A673 (cell line): ENCODE measurements around the gene C20orf173.

Experiments used
- EZH2 ChIP-seq: fragments of 200-600 bp; sonication (generic); IDR thresholded peaks from 2 replicates; pipeline ENCODE4 v1.6.1; 2017; ENCODE audit warnings: borderline replicate concordance, low read depth, mild to moderate bottlenecking, mixed read lengths, antibody characterized with exemption, low read length; ENCODE audit not compliant: poor library complexity, severe bottlenecking
- TF ChIP-seq, protein P1 (sequence below): fragments of 300-800, 200-600 bp; sonication (generic); conservative IDR thresholded peaks from 2 replicates; pipeline ENCODE4 v1.5.1; 2017; ENCODE audit warnings: low read depth, mild to moderate bottlenecking, antibody characterized with exemption, low read length, moderate library complexity, mixed read lengths

DNA sequence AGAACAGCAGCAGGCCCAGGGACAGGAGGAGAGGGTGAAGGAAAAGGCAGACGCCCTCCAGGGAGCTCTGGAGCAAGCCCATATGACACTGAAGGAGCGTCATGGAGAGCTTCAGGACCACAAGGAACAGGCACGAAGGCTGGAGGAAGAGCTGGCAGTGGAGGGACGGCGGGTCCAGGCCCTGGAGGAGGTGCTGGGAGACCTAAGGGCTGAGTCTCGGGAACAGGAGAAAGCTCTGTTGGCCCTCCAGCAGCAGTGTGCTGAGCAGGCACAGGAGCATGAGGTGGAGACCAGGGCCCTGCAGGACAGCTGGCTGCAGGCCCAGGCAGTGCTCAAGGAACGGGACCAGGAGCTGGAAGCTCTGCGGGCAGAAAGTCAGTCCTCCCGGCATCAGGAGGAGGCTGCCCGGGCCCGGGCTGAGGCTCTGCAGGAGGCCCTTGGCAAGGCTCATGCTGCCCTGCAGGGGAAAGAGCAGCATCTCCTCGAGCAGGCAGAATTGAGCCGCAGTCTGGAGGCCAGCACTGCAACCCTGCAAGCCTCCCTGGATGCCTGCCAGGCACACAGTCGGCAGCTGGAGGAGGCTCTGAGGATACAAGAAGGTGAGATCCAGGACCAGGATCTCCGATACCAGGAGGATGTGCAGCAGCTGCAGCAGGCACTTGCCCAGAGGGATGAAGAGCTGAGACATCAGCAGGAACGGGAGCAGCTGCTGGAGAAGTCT lies 25.5 kb downstream of the C20orf173 start:
- TF ChIP-seq, protein P1, sequence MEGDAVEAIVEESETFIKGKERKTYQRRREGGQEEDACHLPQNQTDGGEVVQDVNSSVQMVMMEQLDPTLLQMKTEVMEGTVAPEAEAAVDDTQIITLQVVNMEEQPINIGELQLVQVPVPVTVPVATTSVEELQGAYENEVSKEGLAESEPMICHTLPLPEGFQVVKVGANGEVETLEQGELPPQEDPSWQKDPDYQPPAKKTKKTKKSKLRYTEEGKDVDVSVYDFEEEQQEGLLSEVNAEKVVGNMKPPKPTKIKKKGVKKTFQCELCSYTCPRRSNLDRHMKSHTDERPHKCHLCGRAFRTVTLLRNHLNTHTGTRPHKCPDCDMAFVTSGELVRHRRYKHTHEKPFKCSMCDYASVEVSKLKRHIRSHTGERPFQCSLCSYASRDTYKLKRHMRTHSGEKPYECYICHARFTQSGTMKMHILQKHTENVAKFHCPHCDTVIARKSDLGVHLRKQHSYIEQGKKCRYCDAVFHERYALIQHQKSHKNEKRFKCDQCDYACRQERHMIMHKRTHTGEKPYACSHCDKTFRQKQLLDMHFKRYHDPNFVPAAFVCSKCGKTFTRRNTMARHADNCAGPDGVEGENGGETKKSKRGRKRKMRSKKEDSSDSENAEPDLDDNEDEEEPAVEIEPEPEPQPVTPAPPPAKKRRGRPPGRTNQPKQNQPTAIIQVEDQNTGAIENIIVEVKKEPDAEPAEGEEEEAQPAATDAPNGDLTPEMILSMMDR: no peak
- no peak for TF ChIP-seq EZH2
